Dendritic cell treated with granulocyte-macrophage colony-stimulating factor and Interleukin-4, amounts not matched to agents 40 ng/mL and 50 ng/mL, for 4 days (primary cell): Measurements from ENCODE around the gene GSK3A.

Experiments used
- H3K27ac Mint-ChIP-seq: one replicate; pipeline ENCODE4 v1.8.0; 2022; ENCODE audit warnings: mild to moderate bottlenecking, mixed read lengths
- H3K27me3 Mint-ChIP-seq: one replicate; pipeline ENCODE4 v1.8.0; 2022; ENCODE audit warnings: mild to moderate bottlenecking, mixed read lengths
- H3K36me3 Mint-ChIP-seq: one replicate; pipeline ENCODE4 v1.8.0; 2022; ENCODE audit warnings: low read depth, mixed read lengths
- H3K4me1 Mint-ChIP-seq: one replicate; pipeline ENCODE4 v1.8.0; 2022; ENCODE audit warnings: low read depth, mixed read lengths
- H3K4me3 Mint-ChIP-seq: one replicate; pipeline ENCODE4 v1.8.0; 2022; ENCODE audit warnings: mild to moderate bottlenecking, moderate library complexity, mixed read lengths
- H3K9me3 Mint-ChIP-seq: one replicate; pipeline ENCODE4 v1.8.0; 2022; ENCODE audit warnings: mixed read lengths
- intact Hi-C: fragments of 100-400 bp; cut with micrococcal nuclease; formaldehyde crosslinking; loops from one replicate; pipeline ENCODE4 v1.15.0; 2022

GSK3A gene

DNA sequence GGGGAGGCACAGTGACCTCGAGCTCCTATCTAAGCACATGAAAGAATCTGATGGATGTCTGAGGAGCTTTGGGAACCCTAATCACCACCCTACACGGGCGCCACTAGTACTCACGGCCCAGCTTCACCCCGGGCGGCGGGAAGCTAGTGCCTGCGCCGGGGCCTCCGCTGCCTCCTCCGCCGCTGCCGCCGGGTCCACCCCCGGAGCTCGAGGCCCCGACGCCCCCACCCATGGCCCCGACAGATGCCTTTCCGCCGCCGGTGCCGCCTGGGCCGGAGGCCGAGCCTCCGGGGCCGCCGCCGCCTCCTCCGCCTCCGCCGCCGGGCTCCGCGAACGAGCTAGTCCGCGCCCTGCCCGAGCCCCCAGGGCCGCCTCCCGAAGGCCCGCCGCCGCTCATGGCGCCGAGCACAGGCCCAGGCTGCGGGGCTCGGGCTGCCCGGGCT lies 312 bp downstream of the GSK3A start:
- intact Hi-C loops = loop anchor here (1.0 to 2.0 kb wide), 3 partner anchors 41 to 167 kb away; partner anchors contain the start of gene POU2F2
- Mint-ChIP-seq H3K9me3 (no peaks in the 10 kb centered on the region), H3K27me3 (no peaks in the 10 kb centered on the region), H3K4me3 (peak overlapping the region; percentile 80), H3K36me3 (peaks cover 42% of the 10 kb centered on the region), H3K27ac (peak overlapping the region; percentile 91), H3K4me1 (peaks cover 51% of the 10 kb centered on the region)

DNA sequence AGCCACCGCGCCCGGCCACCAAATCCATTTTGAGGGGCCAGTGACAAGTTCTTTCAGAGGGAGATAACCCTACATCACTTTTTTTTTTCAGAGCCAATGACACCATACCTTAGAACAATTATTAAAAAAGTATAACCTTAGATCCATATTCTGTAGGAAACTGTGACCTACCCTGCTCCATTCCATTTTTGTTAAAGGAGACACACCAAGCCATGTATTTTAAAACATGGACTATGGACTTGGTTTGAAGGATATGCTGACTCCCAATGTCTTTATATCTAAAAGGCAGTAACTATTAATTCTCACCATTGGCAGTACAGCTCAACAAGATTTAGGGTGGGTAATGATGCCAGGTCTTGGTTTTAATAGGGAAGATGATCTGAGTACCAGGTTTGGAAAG lies 1.1 kb downstream of the GSK3A start:
- intact Hi-C loops = no loop called here
- Mint-ChIP-seq H3K4me1 (peaks cover 51% of the 10 kb centered on the region), H3K27ac (no peak overlapping the region), H3K4me3 (peak overlapping the region; percentile 80), H3K36me3 (peaks cover 44% of the 10 kb centered on the region), H3K9me3 (no peaks in the 10 kb centered on the region), H3K27me3 (no peaks in the 10 kb centered on the region)

DNA sequence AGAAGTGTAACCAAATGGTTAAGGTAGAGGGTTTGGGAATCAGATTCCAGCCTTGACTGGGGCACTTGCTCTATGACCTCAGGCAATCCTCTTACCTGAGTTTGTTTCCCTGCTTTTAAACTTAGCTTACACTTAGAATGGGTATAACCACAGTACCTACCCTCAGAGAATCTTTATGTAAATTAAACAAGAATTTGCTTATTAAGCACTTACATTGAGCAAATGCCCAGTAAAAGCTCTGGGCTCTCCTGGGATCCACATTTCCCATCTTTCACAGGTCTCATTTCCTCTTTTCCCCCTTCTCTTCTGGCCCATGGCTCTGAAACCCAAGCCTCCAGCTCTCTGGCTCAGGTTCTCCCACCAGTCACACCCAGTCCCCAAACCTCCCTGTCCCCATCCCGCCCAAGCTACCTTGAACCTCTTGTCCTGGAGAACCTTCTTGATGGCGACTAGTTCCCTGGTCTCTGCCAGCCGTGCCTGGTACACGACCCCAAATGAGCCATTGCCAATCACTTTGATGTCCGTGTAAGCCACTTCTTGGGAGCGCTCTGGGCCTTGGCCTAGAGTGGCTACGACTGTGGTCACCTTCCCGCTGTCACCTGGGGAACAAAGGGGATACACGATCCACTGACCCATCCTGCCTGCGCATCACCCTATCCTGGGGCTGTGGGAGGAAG lies 2.7 kb downstream of the GSK3A start:
- H3K9me3 Mint-ChIP-seq = no peaks in the 10 kb centered on the region
- peaks cover 40% of the 10 kb centered on the region for H3K4me1 Mint-ChIP-seq
- no peaks in the 10 kb centered on the region for H3K27me3 Mint-ChIP-seq
- no peak overlapping the region for H3K4me3 Mint-ChIP-seq
- intact Hi-C loops = no loop called here
- H3K27ac Mint-ChIP-seq = peak overlapping the region; percentile 23
- H3K36me3 Mint-ChIP-seq = peaks cover 60% of the 10 kb centered on the region

GRCh38 chr19:42235181-42235580 lies 7.2 kb downstream of the GSK3A start:
- intact Hi-C loops = no loop called here
- Mint-ChIP-seq H3K9me3 (no peaks in the 10 kb centered on the region), H3K27me3 (no peaks in the 10 kb centered on the region), H3K27ac (no peak overlapping the region), H3K4me1 (peaks cover 47% of the 10 kb centered on the region), H3K36me3 (peaks cover 88% of the 10 kb centered on the region), H3K4me3 (no peak overlapping the region)

DNA sequence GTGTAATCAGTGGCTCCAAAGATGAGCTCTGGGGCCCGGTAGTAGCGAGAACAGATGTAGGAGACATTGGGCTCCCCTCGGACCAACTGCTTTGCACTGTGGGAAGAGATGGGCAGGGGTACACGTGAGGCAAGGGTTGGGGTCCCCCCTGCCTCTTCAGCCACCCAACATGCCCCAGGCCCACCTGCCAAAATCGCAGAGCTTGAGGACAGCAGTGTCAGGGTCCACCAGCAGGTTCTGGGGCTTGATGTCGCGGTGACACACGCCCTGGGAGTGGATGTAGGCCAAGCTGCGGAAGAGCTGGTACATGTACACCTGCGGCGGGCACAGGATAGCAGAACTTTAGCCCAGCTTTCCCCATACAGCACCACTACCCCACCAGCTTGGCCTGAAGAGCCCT lies 8.0 kb downstream of the GSK3A start:
- H3K27ac Mint-ChIP-seq = no peak overlapping the region
- peaks cover 88% of the 10 kb centered on the region for H3K36me3 Mint-ChIP-seq
- no peaks in the 10 kb centered on the region for H3K27me3 Mint-ChIP-seq
- H3K9me3 Mint-ChIP-seq = no peaks in the 10 kb centered on the region
- peaks cover 46% of the 10 kb centered on the region for H3K4me1 Mint-ChIP-seq
- intact Hi-C loops = no loop called here
- H3K4me3 Mint-ChIP-seq = no peak overlapping the region

- no peaks in the 10 kb centered on the region for H3K9me3 Mint-ChIP-seq
- H3K36me3 Mint-ChIP-seq = peaks cover 88% of the 10 kb centered on the region
- no peak overlapping the region for H3K27ac Mint-ChIP-seq
- H3K27me3 Mint-ChIP-seq = no peaks in the 10 kb centered on the region
- intact Hi-C loops = no loop called here
- peaks cover 46% of the 10 kb centered on the region for H3K4me1 Mint-ChIP-seq
- no peak overlapping the region for H3K4me3 Mint-ChIP-seq
Measured at GRCh38 chr19:42233678-42234292, 8.6 kb downstream of the GSK3A start.

- Mint-ChIP-seq H3K27ac (no peak overlapping the region), H3K36me3 (peaks cover 95% of the 10 kb centered on the region), H3K4me3 (no peak overlapping the region)
Measured at GRCh38 chr19:42233106-42233505, 9.3 kb downstream of the GSK3A start.

DNA sequence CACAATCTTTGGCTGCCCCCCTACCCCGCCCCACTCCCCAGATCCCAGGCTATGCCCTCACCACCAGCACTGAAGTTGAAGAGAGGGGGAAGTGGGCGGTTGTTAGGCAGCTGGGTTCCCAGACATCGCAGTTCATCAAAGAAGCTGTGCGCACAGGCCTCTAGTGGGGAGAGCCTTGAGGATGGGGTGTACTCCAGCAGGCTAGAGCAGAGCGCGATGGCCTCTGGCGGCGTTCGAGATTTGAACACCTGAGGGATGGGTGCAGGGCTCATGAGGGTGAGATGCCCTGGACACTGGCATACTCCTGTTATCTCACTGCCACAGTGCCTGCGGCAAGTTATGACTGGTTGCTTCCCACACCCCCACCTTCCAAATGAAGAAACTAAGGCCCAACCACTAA lies 10.0 kb downstream of the GSK3A start:
- Mint-ChIP-seq H3K36me3 (peaks cover 100% of the 10 kb centered on the region), H3K4me1 (peaks cover 47% of the 10 kb centered on the region), H3K27me3 (no peaks in the 10 kb centered on the region), H3K27ac (no peak overlapping the region), H3K4me3 (no peak overlapping the region), H3K9me3 (no peaks in the 10 kb centered on the region)
- intact Hi-C loops = no loop called here

More at GRCh38 chr19:42233106-42233505, 9.3 kb downstream of the GSK3A start:
- H3K4me1 Mint-ChIP-seq = peaks cover 47% of the 10 kb centered on the region
- H3K9me3 Mint-ChIP-seq = no peaks in the 10 kb centered on the region
- intact Hi-C loops = no loop called here
- H3K27me3 Mint-ChIP-seq = no peaks in the 10 kb centered on the region

DNA sequence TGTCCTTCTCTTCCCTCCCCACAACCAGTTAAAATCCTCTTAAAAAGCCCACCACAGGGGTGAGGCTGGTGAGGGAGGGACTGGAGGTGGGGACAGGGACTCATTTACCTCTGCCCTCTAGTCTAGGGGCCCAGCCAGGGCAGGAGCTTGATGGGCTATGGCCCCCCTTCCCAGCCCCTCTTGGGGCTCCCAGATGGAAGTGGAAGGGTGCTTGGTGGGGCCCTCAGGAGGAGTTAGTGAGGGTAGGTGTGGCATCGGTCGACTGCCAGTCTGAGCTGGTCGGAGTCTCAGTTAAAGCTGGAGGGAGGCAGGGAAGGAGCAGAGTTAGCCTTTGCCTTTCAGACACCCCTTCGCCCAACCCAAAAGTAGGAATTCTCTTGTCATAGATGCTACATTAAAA lies 11.8 kb downstream of the GSK3A start:
- peaks cover 100% of the 10 kb centered on the region for H3K36me3 Mint-ChIP-seq
- intact Hi-C loops = no loop called here
- no peaks in the 10 kb centered on the region for H3K27me3 Mint-ChIP-seq
- peak overlapping the region; percentile 31 for H3K27ac Mint-ChIP-seq
- peaks cover 46% of the 10 kb centered on the region for H3K4me1 Mint-ChIP-seq
- no peaks in the 10 kb centered on the region for H3K9me3 Mint-ChIP-seq
- H3K4me3 Mint-ChIP-seq = no peak overlapping the region

DNA sequence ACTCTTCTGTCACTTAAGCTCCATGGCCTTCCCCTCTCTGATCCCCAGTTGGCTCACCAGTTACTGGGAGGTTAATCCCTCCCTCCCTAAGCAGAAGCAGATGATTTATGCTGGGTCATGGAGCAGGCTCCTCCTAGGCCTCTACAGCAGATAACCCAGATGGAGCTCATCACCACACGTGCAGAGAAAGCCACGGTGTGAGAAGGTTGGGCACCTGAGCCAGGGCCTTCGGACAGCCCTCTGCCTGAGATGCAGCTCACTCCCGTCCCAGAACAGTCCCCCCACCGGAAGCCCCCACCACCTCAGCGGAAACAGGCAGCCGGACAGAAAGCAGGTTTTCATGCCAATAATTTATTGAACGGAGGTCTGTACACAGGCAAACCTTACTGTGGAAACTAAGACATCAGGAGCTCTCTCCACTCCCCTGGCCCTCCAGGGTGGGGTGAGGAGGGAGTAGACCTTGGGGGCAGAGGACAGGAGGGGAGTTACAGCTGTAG lies 12.5 kb downstream of the GSK3A start:
- peaks cover 100% of the 10 kb centered on the region for H3K36me3 Mint-ChIP-seq

DNA sequence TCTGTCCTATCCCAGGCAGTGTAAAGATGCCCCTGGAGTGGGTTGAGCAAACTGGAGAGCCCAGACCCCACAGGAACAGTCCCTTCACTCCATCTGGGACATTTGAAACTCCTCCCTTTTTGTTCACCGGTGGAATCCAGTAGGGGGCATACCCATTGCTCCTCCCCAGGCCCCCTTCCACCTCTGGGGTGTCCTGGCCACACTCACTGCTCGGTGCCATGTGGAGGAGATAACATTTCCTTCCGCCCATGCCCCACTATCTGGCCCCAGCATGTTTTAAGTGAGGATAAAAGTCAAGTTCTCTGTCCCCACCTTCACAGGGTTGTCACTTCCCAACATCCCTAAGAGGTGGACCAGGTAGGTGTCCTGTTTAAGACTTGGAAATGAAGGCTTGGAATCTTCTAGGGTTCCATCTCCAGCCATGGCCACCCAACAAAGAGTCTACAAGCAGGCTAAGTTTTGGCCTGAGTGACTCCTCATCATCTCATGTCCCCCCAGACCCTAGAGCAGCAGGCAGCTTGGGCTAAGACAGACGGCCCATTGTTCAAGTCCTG lies 13.0 kb downstream of the GSK3A start:
- H3K4me1 Mint-ChIP-seq = peaks cover 46% of the 10 kb centered on the region
- intact Hi-C loops = no loop called here
- H3K9me3 Mint-ChIP-seq = no peaks in the 10 kb centered on the region
- H3K27ac Mint-ChIP-seq = no peak overlapping the region
- peaks cover 100% of the 10 kb centered on the region for H3K36me3 Mint-ChIP-seq
- no peaks in the 10 kb centered on the region for H3K27me3 Mint-ChIP-seq
- H3K4me3 Mint-ChIP-seq = no peak overlapping the region

More for the DNA sequence above, 12.5 kb downstream of the GSK3A start:
- H3K4me1 Mint-ChIP-seq = peaks cover 46% of the 10 kb centered on the region
- intact Hi-C loops = no loop called here
- H3K4me3 Mint-ChIP-seq = no peak overlapping the region
- H3K9me3 Mint-ChIP-seq = no peaks in the 10 kb centered on the region
- H3K27ac Mint-ChIP-seq = no peak overlapping the region
- H3K27me3 Mint-ChIP-seq = no peaks in the 10 kb centered on the region

DNA sequence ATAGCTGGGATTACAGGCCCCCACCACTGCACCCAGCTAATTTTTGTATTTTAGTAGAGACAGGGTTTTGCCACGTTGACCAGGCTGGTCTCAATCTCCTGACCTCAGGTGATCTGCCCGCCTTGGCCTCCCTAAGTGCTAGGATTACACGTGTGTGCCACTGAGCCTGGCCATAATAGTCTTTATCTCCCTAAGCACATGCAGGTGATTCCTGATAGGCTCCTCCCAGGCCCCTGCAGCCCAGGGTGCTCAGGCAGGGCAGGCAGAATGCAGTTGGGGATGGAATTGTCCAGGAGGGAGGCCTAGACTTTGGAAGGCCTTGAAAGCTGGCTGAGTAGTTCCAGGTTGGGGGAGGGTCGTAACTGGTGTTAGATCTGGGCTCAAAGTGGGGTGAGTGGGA lies 13.8 kb downstream of the GSK3A start:
- Mint-ChIP-seq H3K36me3 (peaks cover 99% of the 10 kb centered on the region), H3K4me3 (no peak overlapping the region), H3K4me1 (peaks cover 43% of the 10 kb centered on the region), H3K27me3 (no peaks in the 10 kb centered on the region), H3K27ac (no peak overlapping the region), H3K9me3 (no peaks in the 10 kb centered on the region)
- intact Hi-C loops = no loop called here

- Mint-ChIP-seq H3K4me1 (peaks cover 52% of the 10 kb centered on the region), H3K27ac (no peak overlapping the region), H3K4me3 (no peak overlapping the region), H3K27me3 (no peaks in the 10 kb centered on the region), H3K36me3 (peaks cover 94% of the 10 kb centered on the region), H3K9me3 (no peaks in the 10 kb centered on the region)
- intact Hi-C loops = no loop called here
Measured at GRCh38 chr19:42226886-42227285, 15.5 kb downstream of the GSK3A start.

DNA sequence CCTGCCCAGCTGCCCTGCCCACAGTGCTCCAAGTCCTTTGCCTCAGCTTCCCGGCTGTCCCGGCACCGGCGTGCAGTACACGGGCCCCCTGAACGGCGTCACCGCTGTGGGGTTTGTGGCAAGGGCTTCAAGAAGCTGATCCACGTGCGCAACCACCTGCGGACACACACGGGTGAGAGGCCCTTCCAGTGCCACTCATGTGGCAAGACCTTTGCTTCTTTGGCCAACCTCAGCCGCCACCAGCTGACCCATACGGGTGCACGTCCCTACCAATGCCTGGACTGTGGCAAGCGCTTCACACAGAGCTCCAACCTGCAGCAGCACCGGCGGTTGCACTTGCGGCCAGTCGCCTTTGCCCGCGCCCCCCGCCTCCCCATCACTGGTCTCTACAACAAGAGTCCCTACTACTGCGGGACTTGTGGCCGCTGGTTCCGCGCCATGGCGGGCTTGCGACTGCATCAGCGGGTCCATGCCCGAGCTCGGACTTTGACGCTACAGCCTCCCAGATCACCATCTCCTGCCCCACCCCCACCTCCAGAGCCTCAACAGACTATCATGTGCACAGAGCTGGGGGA lies 16.6 kb downstream of the GSK3A start:
- Mint-ChIP-seq H3K4me3 (no peak overlapping the region), H3K9me3 (no peaks in the 10 kb centered on the region), H3K27ac (no peak overlapping the region), H3K4me1 (peaks cover 48% of the 10 kb centered on the region), H3K36me3 (peaks cover 83% of the 10 kb centered on the region), H3K27me3 (no peaks in the 10 kb centered on the region)
- intact Hi-C loops = no loop called here
